Measurements from ENCODE around the gene AFAP1. TPM values are rescaled to one million over a fixed set of nuclear protein-coding genes. Genes with fewer than 3 reads are reported as not detected.

Gene AFAP1
- total RNA-seq, 1 experiment from 2014 or later: 32.9 TPM

DNA sequence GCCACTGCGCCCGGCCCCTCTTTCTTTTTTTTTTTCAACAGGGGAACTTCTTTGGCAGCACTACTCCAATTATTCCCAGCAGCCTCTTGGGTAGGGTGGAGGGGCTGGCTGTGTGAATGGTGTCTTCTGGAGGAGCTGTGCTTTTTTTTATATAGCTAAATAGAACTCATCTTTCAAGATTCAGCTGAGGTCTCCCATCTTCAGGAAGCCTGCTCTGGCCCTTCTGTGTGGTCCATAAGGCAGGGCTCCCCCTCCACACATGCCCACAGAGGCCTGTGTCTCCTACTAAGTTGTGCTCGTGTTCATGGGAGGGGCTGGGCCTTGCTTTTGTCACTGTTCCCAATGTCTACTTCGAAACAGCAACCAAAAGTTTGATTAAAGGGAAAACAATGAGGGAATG is 116.8 kb downstream of the AFAP1 start:
- no peak for DNase-seq (ENCODE audit: low spot score)

DNA sequence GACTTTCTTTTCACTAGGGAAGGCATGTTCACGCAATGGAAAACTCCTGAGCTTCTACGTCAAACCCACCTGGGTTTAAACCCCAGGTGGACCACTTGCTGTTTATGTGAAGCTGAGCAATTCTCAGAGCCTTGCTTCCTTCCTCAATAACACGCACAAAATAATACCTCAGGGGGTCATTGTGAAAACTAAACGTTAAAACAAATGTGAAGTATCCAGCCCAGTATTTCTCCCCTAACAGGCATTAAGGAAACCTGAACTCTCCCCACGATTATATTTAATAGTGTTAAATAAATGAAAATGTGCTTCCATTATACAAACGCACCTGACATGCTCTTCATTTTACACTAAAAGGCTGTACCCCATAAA is 117.5 kb downstream of the AFAP1 start:
- no peak for DNase-seq (ENCODE audit: low spot score)

DNA sequence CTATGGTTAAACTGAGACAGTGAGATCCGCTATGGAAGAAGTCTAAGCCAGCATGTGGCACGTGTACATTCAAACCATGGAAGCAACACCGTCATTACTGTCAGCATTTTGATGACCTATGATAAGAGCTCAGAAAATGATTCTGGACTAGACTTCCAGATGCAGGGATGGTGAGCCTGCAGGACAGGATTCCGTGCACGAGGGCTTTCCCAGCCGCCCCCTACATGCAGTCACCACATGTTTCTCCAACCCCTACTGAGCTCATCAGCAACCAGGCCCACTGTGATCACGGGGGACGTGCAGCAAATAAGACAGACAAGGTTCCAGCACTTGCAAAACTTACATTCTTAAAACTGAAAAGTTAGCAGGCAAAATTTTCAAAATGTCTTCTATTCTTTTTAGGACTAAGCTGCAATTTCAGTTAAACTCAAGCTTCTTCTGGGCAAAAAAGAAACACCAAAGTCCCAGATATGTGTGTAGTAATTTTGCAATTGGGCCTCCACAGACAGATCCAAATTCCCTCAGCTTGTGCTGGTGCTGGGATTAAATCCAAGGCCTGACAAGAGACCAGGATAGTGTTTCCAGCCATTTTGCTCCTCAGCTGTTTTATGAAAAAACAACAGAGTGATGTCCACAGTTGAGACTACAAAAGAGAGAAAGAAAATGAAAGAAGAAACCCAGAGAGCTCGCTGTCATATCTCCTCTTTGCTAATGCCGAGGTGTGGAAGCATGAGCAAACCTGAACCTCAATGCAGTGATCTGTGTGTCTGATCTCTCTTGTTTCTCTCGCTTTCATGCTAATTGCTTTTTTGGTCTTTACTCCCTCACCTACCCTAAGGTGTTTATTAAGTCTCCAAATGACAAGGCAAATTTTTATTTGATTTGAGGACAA is 118.2 kb downstream of the AFAP1 start:
- DNase-seq (ENCODE audit: low spot score): no peak

DNA sequence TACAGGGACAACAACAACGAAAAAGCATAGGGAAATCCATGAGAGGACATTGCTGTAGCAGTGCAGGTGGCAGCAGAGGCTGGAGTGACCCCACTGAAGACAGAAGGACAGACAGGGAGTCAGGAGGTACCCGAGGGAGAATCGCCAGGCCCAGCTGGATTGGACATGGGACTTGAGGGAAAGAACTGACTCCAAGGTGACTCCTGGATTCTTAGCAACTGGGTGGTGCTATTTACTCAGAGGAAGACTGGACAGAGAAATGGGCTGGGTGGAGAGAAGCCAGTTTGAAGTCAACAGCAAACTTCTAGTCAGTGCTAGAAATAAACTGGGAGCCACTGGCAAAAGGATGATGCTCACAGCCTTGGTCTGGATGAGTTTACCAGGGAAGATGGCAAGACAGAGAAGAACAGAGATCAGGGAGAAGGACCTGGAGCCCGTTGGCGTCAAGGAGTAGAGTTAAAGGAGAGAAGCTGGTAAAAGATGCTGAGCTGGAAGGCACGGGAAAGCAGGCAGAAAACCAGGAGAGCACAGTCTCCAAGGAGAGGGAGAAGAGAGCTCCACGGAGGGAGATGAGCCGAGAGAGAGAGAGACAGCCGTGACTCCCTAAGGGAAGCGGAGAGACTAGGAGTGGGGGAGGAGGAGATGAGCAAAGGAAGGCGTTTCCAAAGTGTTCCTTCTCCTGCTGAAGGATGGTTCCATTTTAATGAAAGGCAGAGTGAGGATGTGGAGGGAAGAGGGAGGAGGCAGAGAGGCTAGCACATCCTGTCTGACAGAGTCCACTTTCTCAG is 119.4 kb downstream of the AFAP1 start:
- DNase-seq (ENCODE audit: low spot score): no peak

DNA sequence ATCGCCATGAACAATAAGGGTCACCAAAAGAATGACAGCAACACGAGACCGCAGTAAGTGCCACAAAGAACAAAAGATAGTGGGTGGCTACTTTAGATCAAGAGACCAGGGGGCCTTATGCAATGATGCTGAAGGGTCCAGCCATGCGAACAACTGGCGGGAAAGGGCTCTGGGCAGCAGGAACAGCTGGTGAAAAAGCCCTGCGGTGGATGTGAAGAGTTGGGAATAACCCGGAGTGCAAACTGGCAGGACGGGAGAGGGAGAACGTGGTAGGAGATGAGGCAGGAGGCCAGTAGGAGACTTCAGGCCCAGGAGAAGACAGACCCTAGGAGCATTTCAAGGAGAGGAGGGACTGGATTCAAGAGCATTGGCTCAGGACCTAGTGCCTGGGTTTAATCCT is 120.2 kb downstream of the AFAP1 start:
- DNase-seq (ENCODE audit: low spot score): no peak

- no peak for DNase-seq (ENCODE audit: low spot score)
Observed at GRCh38 chr4:7818399-7818911, 121.2 kb downstream of the AFAP1 start.

DNA sequence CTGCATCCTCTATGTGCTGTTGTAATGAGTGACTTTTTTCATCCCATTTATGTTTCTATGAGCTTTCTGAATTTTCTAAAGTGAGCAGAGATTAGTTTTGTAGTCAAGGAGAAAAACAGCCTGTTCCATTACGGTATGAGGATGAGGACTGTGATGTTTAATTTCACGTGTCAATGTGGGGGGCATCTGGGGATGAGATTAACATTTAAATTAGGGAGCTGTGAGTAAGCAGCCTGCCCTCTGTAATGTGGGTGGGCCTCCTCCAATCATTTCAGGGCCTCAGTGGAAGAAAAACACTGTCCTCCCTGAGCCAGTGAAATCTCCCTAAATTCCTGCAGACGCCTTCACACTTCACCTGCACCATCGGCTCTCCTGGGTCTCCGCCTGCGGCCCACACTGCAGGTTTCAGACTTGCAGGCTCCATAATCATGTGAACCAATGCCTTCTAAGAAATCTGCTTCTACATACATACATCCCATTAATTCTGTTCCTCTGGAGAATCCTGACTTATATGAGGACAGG is 121.7 kb downstream of the AFAP1 start:
- DNase-seq (ENCODE audit: low spot score): no peak

GRCh38 chr4:7816771-7817170 is 122.9 kb downstream of the AFAP1 start:
- no peak for DNase-seq (ENCODE audit: low spot score)

- no peak for DNase-seq (ENCODE audit: low spot score)
Observed at GRCh38 chr4:7815981-7816380, 123.7 kb downstream of the AFAP1 start.

GRCh38 chr4:7815562-7815961 is 124.1 kb downstream of the AFAP1 start:
- DNase-seq (ENCODE audit: low spot score): peak; percentile 76

DNA sequence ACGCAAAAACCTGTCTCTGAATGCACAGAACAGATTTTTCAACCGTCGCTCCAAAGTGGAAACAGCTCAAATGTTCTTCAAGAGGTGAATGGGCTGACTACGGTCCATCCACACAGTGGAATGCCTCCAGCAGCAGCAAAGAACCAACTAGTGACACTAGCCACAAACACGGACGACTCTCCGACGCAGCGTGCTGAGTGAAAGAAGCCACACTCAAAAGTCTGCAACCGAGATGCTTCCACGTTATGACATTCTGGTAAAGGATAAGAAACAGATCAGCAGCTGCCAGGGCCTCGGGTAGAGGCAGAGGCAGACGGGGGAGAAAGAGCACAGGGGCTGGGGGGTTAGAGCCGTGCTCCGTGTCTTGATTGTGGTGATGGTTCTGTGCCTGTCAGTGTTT is 125.2 kb downstream of the AFAP1 start:
- DNase-seq (ENCODE audit: low spot score): no peak

GRCh38 chr4:7813674-7814073 is 126.0 kb downstream of the AFAP1 start:
- DNase-seq (ENCODE audit: low spot score): peak; percentile 71

GRCh38 chr4:7812921-7813320 is 126.7 kb downstream of the AFAP1 start:
- no peak for DNase-seq (ENCODE audit: low spot score)

- no peak for DNase-seq (ENCODE audit: low spot score)
Observed at GRCh38 chr4:7812231-7812857, 127.3 kb downstream of the AFAP1 start.

- DNase-seq (ENCODE audit: low spot score): no peak
Observed at GRCh38 chr4:7811536-7812191, 128.0 kb downstream of the AFAP1 start.

GRCh38 chr4:7810783-7811535 is 128.7 kb downstream of the AFAP1 start:
- DNase-seq (ENCODE audit: low spot score): no peak

DNA sequence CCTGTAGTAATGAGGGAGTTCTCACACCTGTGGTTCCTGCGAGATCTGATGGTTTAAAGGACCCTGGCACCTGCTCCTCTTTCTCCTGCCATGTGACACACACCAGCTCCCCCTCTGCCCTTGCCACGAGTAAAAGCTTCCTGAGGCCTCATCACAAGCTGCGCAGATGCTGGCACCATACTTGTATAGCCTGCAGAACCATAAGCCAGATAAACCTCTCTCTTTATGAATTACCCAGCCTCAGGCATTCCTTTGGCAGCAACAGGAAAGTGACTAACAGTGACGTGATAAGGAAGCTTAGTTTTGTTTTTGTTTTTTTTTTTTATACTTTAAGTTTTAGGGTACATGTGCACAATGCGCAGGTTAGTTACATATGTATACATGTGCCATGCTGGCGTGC is 130.9 kb downstream of the AFAP1 start:
- peak; percentile 53 for DNase-seq (ENCODE audit: low spot score)

- no peak for DNase-seq (ENCODE audit: low spot score)
Observed at GRCh38 chr4:7808181-7808580, 131.5 kb downstream of the AFAP1 start.

GRCh38 chr4:7807351-7807921 is 132.2 kb downstream of the AFAP1 start:
- DNase-seq (ENCODE audit: low spot score): no peak

GRCh38 chr4:7806338-7807090 is 133.1 kb downstream of the AFAP1 start:
- no peak for DNase-seq (ENCODE audit: low spot score)
